B cell (primary cell): Measurements from ENCODE around the gene C6orf136. TPM values are rescaled to one million over a fixed set of nuclear protein-coding genes. Genes with fewer than 3 reads are reported as not detected.
A peak's percentile ranks its signal among the peaks of the same experiment; 100 is the strongest.

Experiments used
- ATAC-seq: fragments of 200-7000 bp; cut with Tn5 transposase; one replicate; pipeline ENCODE4 v1.10.0; 2021; ENCODE audit warnings: low read depth, mild to moderate bottlenecking, moderate number of reproducible peaks, moderate library complexity
- CTCF ChIA-PET: fragments of 350-600 bp; sonication (Branson Sonifier 250); formaldehyde crosslinking; loops from one replicate; lab custom pipeline; 2021; ENCODE audit warnings: antibody characterized with exemption, inconsistent platforms; lab: Charles Lee
- POLR2A ChIA-PET: fragments of 350-600 bp; sonication (Branson Sonifier 250); formaldehyde crosslinking; loops from one replicate; lab custom pipeline; 2021; ENCODE audit warnings: antibody characterized with exemption; lab: Charles Lee
- DNase-seq: peaks from one replicate; pipeline ENCODE4 v3.0.0; 2013
- H2AFZ ChIP-seq: 2 replicates; pipeline ENCODE4 v1.6.1; 2012; ENCODE audit warnings: mild to moderate bottlenecking, low read depth, low read length; ENCODE audit not compliant: insufficient read depth, poor library complexity, severe bottlenecking
- H3K27ac ChIP-seq, 2 donors: 1 replicate in 1 of 2; 2 replicates in 1 of 2; pipeline ENCODE4 v1.5.1; 2012 to 2013; ENCODE audit warnings: low read length in 2 of 2, mild to moderate bottlenecking in 2 of 2, moderate library complexity in 1 of 2
- H3K27me3 ChIP-seq, 4 experiments: fragments of 200-600 bp in 1 of 4; sonication (generic) in 1 of 4; replicated peaks in 1 of 4; 1 replicate in 2 of 4; 2 replicates in 2 of 4; pipeline versions ENCODE4 v1.6.1 to v1.7.0; 2013 to 2016; ENCODE audit warnings: low read length in 3 of 4, mild to moderate bottlenecking in 2 of 4, mixed read lengths in 1 of 4, moderate library complexity in 1 of 4; ENCODE audit not compliant: insufficient read depth in 4 of 4, control insufficient read depth in 3 of 4; ENCODE audit errors: control extremely low read depth in 1 of 4
- H3K36me3 ChIP-seq, 2 experiments: replicated peaks in 1 of 2; 1 replicate in 1 of 2; 2 replicates in 1 of 2; pipeline versions ENCODE4 v1.6.1 to v1.7.1; 2013; ENCODE audit warnings: low read length in 1 of 2; ENCODE audit not compliant: insufficient read depth in 2 of 2, control insufficient read depth in 1 of 2; ENCODE audit errors: control extremely low read depth in 1 of 2, extremely low read depth in 1 of 2
- H3K4me1 ChIP-seq, 2 donors: fragments of 200-600 bp in 1 of 2; sonication (generic) in 1 of 2; 1 replicate in 1 of 2; 2 replicates in 1 of 2; pipeline versions ENCODE4 v1.5.1 to v1.6.1; 2013 to 2017; ENCODE audit warnings: low read length in 2 of 2; ENCODE audit not compliant: control insufficient read depth in 2 of 2, insufficient read depth in 2 of 2
- H3K4me2 ChIP-seq: replicated peaks from 2 replicates; pipeline ENCODE3; 2012; ENCODE audit warnings: mild to moderate bottlenecking, low read depth, low read length; ENCODE audit not compliant: poor library complexity, severe bottlenecking
- H3K4me3 ChIP-seq, 5 experiments: fragments of 200-600 bp in 1 of 5; sonication (generic) in 1 of 5; 1 replicate in 3 of 5; 2 replicates in 2 of 5; pipeline versions ENCODE4 v1.5.1 to v1.7.0; 2011 to 2016; ENCODE audit warnings: low read length in 4 of 5, mild to moderate bottlenecking in 4 of 5, low read depth in 2 of 5, control low read depth in 1 of 5, moderate library complexity in 1 of 5; ENCODE audit not compliant: insufficient read depth in 1 of 5; ENCODE audit errors: control extremely low read depth in 1 of 5, extremely low read depth in 1 of 5
- H3K79me2 ChIP-seq: fragments of 200-600 bp; sonication (generic); one replicate; pipeline ENCODE4 v1.6.0; 2016; ENCODE audit warnings: low read length; ENCODE audit not compliant: control insufficient read depth, insufficient read depth
- H3K9ac ChIP-seq: fragments of 200-600 bp; sonication (generic); 2 replicates; pipeline ENCODE4 v1.6.1; 2017; ENCODE audit warnings: mild to moderate bottlenecking, low read length, moderate library complexity
- H3K9me3 ChIP-seq, 3 donors: one replicate each; pipeline versions ENCODE4 v1.6.1 to v1.7.1; 2013; ENCODE audit warnings: low read length in 2 of 3; ENCODE audit not compliant: control insufficient read depth in 2 of 3, insufficient read depth in 1 of 3; ENCODE audit errors: control extremely low read depth in 1 of 3
- H4K20me1 ChIP-seq: 2 replicates; pipeline ENCODE4 v1.6.0; 2012; ENCODE audit warnings: mild to moderate bottlenecking, low read length; ENCODE audit not compliant: insufficient read depth, control insufficient read depth, poor library complexity, severe bottlenecking
- H3K27ac Mint-ChIP-seq: one replicate; pipeline ENCODE4 v1.8.0; 2021; ENCODE audit warnings: mixed read lengths
- H3K27me3 Mint-ChIP-seq: one replicate; pipeline ENCODE4 v1.8.0; 2021; ENCODE audit warnings: mixed read lengths
- H3K4me1 Mint-ChIP-seq: one replicate; pipeline ENCODE4 v1.8.0; 2021; ENCODE audit warnings: mixed read lengths
- H3K4me3 Mint-ChIP-seq: one replicate; pipeline ENCODE4 v1.8.0; 2021; ENCODE audit warnings: mixed read lengths
- H3K9me3 Mint-ChIP-seq: one replicate; pipeline ENCODE4 v1.8.0; 2022; ENCODE audit warnings: mixed read lengths; ENCODE audit not compliant: insufficient read depth
- CTCF ChIP-seq: fragments of 200-600 bp; IDR thresholded peaks from one replicate; pipeline ENCODE4 v1.8.0; 2022; ENCODE audit warnings: antibody characterized with exemption, mild to moderate bottlenecking
- EZH2 ChIP-seq: IDR thresholded peaks from 2 replicates; pipeline ENCODE4 v1.6.1; 2012; ENCODE audit warnings: borderline replicate concordance, low read depth, mild to moderate bottlenecking, moderate library complexity, low read length; ENCODE audit not compliant: insufficient read depth, poor library complexity, severe bottlenecking
- WGBS: methylation state at CpG from one replicate; pipeline ENCODE4 v1.1.5; 2013; ENCODE audit warnings: missing lambda C conversion rate; ENCODE audit not compliant: insufficient coverage; 5-methylcytosine and 5-hydroxymethylcytosine counted together
- intact Hi-C: fragments of 100-400 bp; cut with micrococcal nuclease; formaldehyde crosslinking; loops from one replicate; pipeline ENCODE4 v1.10.0; 2022
- polyA plus RNA-seq: library from polyadenylated mRNA; depleted of rRNA; stranded (reverse); fragments of >200 nt; gene quantifications from 2 replicates; pipeline ENCODE4 v1.2.3, GENCODE V29; 2012
- total RNA-seq, 2 donors: library from RNA; stranded (reverse); fragments of 120-200 nt in 1 of 2; gene quantifications; 1 replicate in 1 of 2; 2 replicates in 1 of 2; pipeline versions ENCODE4 v1.2.3 to v1.2.4, GENCODE V29; 2013 to 2022

C6orf136 gene
- total and polyA plus RNA-seq, 2 donors (not counting 1 experiment from before 2014, with no cell fraction given), result 36.6 to 37.2 TPM

GRCh38 chr6:30611150-30611855 is 35.6 kb upstream of the C6orf136 start:
- DNase-seq (no peak), ATAC-seq (no peak)
- H3K27me3 ChIP-seq, result no peaks in the 10 kb centered on the region
- H2AFZ ChIP-seq, result no peak overlapping the region
- H4K20me1 ChIP-seq, result peaks cover 26% of the 10 kb centered on the region
- H3K4me3 ChIP-seq, result no peak overlapping the region
- POLR2A ChIA-PET, result interaction anchor here (0.6 kb wide), 1 partner anchor 399 kb away, joined by 3 read pairs; no protein-coding TSS in a partner anchor
- intact Hi-C loops, result loop anchor here (10.0 kb wide), 1 partner anchor 743 kb away; the partner anchor contains the start of gene HLA-B
- no peak overlapping the region for H3K4me2 ChIP-seq
- CTCF ChIA-PET, result interaction anchor here (0.8 to 4.8 kb wide), 7 partner anchors 13 to 127 kb away, joined by 3 to 41 read pairs (median 5); partner anchors contain the start of gene ATAT1
- peaks cover 33 to 35% of the 10 kb centered on the region in 2 donors for H3K4me1 ChIP-seq
- H3K79me2 ChIP-seq, result peaks cover 84% of the 10 kb centered on the region
- no peaks in the 10 kb centered on the region for H3K9me3 Mint-ChIP-seq
- 88% methylated on average over 3 of the region's 9 CpGs for WGBS
- no peak overlapping the region for H3K4me3 Mint-ChIP-seq
- H3K9me3 ChIP-seq, result no peaks in the 10 kb centered on the region
- peaks cover 2 to 40% of the 10 kb centered on the region in 2 experiments for H3K36me3 ChIP-seq
- H3K27me3 Mint-ChIP-seq, result no peaks in the 10 kb centered on the region
- no peak for TF ChIP-seq EZH2
- H3K27ac ChIP-seq, result peak overlapping the region in 1 of 2 donors; percentile 99
- H3K9ac ChIP-seq, result no peak overlapping the region
- peak overlapping the region; percentile 71 for H3K27ac Mint-ChIP-seq
- peaks cover 67% of the 10 kb centered on the region for H3K4me1 Mint-ChIP-seq

GRCh38 chr6:30611856-30612194 is 35.1 kb upstream of the C6orf136 start:
- TF ChIP-seq CTCF (no peak), EZH2 (no peak)
- H3K27ac Mint-ChIP-seq, result peak overlapping the region; percentile 71
- intact Hi-C loops, result loop anchor here (10.0 kb wide), 1 partner anchor 743 kb away; the partner anchor contains the start of gene HLA-B
- no peaks in the 10 kb centered on the region for H3K27me3 Mint-ChIP-seq
- H3K4me1 Mint-ChIP-seq, result peaks cover 62% of the 10 kb centered on the region
- DNase-seq (no peak), ATAC-seq (no peak)
- no peak overlapping the region for H3K4me3 ChIP-seq
- no peaks in the 10 kb centered on the region for H3K9me3 Mint-ChIP-seq
- POLR2A ChIA-PET, result no interaction called here
- peak overlapping the region in 1 of 2 donors; percentile 99 for H3K27ac ChIP-seq
- H3K4me3 Mint-ChIP-seq, result no peak overlapping the region
- peaks cover 33 to 35% of the 10 kb centered on the region in 2 donors for H3K4me1 ChIP-seq
- H3K9me3 ChIP-seq, result no peaks in the 10 kb centered on the region
- no peak overlapping the region for H2AFZ ChIP-seq
- no peaks in the 10 kb centered on the region for H3K27me3 ChIP-seq
- H3K4me2 ChIP-seq, result no peak overlapping the region
- H3K9ac ChIP-seq, result no peak overlapping the region
- WGBS, result no CpG with 5 or more reads among the region's 2 CpGs
- H3K36me3 ChIP-seq, result peaks cover 2 to 40% of the 10 kb centered on the region in 2 experiments
- H3K79me2 ChIP-seq, result peaks cover 84% of the 10 kb centered on the region
- peaks cover 22% of the 10 kb centered on the region for H4K20me1 ChIP-seq
- CTCF ChIA-PET, result interaction anchor here (0.8 to 4.8 kb wide), 5 partner anchors 14 to 128 kb away, joined by 3 to 41 read pairs (median 10); no protein-coding TSS in a partner anchor
